Fibroblast of villous mesenchyme (primary cell): Measurements from ENCODE around the gene ANO3. TPM values are rescaled to one million over a fixed set of nuclear protein-coding genes. Genes with fewer than 3 reads are reported as not detected.
"Not testable (repeated sequence)": the region's sequence is repeated elsewhere in the genome, so short reads cannot be mapped to it uniquely, and the experiment has no call there.

ENCODE experiments used
- DNase-seq: peaks from one replicate; pipeline ENCODE4 v3.0.0-alpha.2; 2010; ENCODE audit warnings: low read depth
- H3K4me3 ChIP-seq: 2 replicates; pipeline ENCODE4 v1.5.1; 2011; ENCODE audit warnings: low read depth, mild to moderate bottlenecking, low read length
- total RNA-seq: library from RNA; depleted of rRNA; stranded (reverse); fragments of >200 nt; gene quantifications from 2 replicates; pipeline ENCODE4 v1.2.3, GENCODE V29; 2012
- TF ChIP-seq, protein P1 (sequence below): IDR thresholded peaks from 2 replicates; pipeline ENCODE4 v1.5.1; 2012; ENCODE audit warnings: low read depth, mild to moderate bottlenecking, low read length; ENCODE audit not compliant: insufficient read depth

Gene ANO3
- total RNA-seq, 1 donor, result under 0.01 TPM

DNA sequence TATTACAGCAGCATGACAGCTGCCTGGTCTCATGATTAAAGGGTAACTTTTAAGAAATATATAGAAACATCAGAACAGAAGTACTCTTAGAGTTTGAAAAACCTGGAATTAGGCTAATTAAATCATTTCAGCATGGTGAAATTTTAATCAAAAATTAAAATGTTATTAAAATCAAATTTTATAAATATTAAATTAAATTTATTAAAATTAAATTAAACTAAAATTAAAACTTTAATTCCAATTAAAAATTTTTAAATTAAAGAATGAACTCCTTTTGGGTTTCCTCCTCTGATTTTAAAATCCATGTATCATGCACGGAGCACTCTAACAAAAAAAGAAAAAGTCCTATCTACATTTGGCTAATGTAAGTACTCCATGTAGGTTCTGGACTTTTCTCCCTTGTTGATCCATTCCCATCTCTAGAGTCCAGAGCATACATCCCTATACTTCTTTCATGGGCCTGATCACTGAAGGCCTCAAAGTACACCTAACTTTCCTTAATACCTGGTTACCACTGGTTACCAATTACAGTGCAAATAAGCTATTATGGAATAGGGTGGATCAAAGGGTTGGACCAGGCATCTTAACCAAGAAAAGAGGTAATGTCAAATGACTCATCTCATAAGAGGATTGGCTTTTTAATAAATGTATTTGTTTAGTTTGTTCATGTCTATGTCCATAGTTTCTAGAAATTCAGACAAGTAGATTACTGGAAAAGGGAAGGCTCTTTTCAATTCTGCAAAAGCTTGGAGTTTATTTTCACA lies 288.5 kb downstream of the ANO3 start:
- DNase-seq, result no peak
- no peak overlapping the region for H3K4me3 ChIP-seq
- TF ChIP-seq, protein P1, sequence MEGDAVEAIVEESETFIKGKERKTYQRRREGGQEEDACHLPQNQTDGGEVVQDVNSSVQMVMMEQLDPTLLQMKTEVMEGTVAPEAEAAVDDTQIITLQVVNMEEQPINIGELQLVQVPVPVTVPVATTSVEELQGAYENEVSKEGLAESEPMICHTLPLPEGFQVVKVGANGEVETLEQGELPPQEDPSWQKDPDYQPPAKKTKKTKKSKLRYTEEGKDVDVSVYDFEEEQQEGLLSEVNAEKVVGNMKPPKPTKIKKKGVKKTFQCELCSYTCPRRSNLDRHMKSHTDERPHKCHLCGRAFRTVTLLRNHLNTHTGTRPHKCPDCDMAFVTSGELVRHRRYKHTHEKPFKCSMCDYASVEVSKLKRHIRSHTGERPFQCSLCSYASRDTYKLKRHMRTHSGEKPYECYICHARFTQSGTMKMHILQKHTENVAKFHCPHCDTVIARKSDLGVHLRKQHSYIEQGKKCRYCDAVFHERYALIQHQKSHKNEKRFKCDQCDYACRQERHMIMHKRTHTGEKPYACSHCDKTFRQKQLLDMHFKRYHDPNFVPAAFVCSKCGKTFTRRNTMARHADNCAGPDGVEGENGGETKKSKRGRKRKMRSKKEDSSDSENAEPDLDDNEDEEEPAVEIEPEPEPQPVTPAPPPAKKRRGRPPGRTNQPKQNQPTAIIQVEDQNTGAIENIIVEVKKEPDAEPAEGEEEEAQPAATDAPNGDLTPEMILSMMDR, result no peak

DNA sequence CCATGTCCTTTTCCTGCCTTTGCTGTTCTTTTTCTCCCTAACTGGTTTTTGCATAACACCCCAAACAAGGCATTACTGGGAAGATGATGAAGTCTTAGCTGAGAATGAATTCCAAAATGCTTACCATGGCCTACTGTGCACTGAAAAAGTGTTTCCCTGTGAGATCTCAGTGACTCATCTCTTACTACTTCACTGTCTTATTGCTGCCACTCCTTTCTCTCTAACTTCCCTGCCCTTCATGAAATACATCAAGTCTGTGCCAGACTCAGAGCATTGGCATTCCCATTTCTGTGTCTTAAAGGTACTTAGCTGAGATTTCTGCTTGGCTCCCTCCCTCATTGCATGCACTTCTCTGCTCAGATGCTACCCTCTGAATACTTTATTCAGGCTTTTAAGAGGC lies 289.2 kb downstream of the ANO3 start:
- TF ChIP-seq, protein P1, result no peak
- no peak overlapping the region for H3K4me3 ChIP-seq
- peak; percentile 25 for DNase-seq

DNA sequence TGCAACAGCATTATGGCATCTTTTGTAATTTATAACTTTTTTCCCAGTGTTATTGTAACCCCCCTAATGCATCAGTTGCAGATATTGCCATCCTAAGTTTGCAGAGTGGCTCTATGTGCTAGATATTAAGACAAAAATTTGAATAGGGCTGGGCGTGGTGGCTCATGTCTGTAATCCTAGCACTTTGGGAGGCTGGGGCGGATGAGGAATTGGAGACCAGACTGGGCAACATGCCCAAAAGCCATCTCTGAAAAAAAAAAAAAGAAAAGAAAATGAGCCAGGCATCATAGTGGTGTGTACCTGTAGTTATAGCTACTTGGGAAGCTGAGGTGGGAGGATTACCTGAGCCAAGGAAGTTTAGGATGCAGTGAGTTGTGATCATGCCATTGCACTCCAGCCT lies 290.3 kb downstream of the ANO3 start:
- TF ChIP-seq, protein P1, result no peak
- no peak for DNase-seq
- no peak overlapping the region for H3K4me3 ChIP-seq

DNA sequence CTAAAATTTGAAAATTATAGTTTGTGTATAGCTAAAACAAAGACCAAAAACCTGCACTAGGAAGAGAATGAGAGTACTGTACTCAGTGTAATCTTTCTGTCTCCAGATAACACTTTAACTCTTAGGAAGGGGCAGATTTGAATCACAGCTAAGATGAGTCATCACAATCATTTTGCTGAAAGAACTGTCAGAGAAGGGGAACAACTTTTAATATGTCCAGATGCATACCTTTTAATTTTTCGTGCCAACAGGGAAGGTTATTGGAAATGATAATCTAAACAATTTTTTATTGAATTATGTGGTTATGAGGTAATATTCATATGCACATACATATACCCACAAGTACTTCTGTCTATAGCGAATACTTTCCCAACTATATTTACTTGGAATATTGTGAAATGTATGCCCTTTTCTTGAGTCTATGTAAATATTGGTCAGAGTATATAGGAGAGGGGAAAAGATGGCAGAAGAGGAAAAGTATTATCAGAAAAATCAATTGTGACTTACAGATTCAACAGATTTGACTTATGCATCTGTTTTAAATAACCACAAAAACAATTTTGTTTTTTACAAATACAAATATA lies 291.2 kb downstream of the ANO3 start:
- TF ChIP-seq, protein P1, result no peak
- DNase-seq, result peak; percentile 7
- H3K4me3 ChIP-seq, result no peak overlapping the region

DNA sequence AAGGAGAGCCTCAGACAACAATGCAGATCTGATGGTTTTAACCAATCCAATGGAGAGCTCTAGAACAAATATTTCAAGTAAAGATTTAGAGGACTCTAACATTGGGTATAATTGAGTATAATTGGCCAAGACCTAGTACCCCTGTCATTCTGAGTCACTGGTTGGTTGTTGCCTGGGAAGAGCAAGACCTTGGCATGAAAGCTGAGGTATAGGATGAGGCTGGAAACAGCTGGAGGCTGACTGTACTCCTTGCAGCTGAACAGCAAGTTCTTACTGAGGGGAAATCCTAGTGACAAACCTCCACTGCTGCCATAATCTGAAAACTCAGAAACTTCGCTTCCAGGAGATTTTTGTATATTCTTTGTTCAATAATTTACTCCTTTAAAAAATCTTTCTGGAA lies 294.4 kb downstream of the ANO3 start:
- H3K4me3 ChIP-seq, result no peak overlapping the region
- DNase-seq, result no peak
- TF ChIP-seq, protein P1, result no peak

DNA sequence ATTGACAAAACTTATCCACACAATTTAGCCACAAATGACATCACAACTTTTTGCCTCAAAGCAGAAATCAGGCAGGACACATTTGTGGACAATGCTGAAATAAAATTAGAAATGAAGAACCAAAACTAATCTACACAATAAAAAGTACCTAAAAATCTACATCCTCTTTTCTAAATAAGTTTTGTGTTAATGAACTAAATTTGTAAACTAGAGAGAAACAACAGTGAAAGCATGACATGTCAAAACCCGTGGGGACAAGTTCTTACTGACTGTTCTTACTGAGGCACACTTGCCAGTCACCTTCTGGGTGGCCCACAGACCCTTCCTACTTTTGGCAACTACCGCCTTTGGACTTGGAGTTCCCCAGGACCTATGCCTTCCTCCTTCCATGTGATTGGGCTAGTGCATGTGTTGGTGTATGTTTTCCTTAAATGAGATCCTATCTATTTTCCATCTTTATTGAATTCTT lies 300.8 kb downstream of the ANO3 start:
- TF ChIP-seq, protein P1, result no peak
- DNase-seq, result no peak
- H3K4me3 ChIP-seq, result no peak overlapping the region

DNA sequence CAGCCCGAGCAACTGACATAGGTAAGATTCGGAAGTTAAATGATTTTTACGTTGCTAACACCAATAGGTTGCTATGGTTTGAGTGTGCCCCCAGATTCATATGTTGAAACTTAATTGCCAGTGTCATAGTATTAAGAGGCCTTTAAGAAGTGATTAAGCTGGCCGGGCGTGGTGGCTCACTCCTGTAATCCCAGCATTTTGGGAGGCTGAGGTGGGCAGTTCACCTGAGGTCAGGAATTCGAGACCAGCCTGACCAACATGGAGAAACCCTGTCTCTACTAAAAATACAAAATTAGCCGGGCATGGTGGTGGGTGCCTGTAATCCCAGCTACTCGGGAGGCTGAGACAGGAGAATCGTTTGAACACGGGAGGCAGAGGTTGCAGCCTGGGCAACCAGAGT lies 311.4 kb downstream of the ANO3 start:
- DNase-seq, H3K4me3 ChIP-seq: not testable (repeated sequence)
